SK-N-SH (cell line): ENCODE data around the gene C16orf87.

Experiments
- EP300 ChIP-seq, 2 experiments: IDR thresholded peaks; 2 replicates each; pipeline versions ENCODE4 v1.4.0 to v1.6.1; 2012; ENCODE audit warnings: borderline replicate concordance in 1 of 2, low read depth in 1 of 2, low read length in 1 of 2
- FOXM1 ChIP-seq: IDR thresholded peaks from 2 replicates; pipeline ENCODE4 v1.4.0; 2012; ENCODE audit warnings: low read depth, mild to moderate bottlenecking
- GABPA ChIP-seq: IDR thresholded peaks from 2 replicates; pipeline ENCODE4 v1.4.0; 2012; ENCODE audit warnings: low read depth, mild to moderate bottlenecking
- MAX ChIP-seq: IDR thresholded peaks from 2 replicates; pipeline ENCODE4 v1.4.0; 2012; ENCODE audit warnings: low read depth
- RAD21 ChIP-seq: IDR thresholded peaks from 2 replicates; pipeline ENCODE4 v1.6.1; 2012; ENCODE audit warnings: mild to moderate bottlenecking, low read length
- TF ChIP-seq, protein P1 (sequence below): fragments of 200-600 bp; sonication (generic); IDR thresholded peaks from 2 replicates; pipeline ENCODE4 v1.6.1; 2017; ENCODE audit warnings: antibody characterized with exemption, mild to moderate bottlenecking, moderate library complexity
- TF ChIP-seq, protein P2 (sequence below): IDR thresholded peaks from 2 replicates; pipeline ENCODE4 v1.4.0; 2012; ENCODE audit warnings: low read depth, borderline replicate concordance
- TF ChIP-seq, protein P3 (sequence below): IDR thresholded peaks from 2 replicates; pipeline ENCODE4 v1.6.1; 2012; ENCODE audit warnings: mild to moderate bottlenecking, low read depth, low read length, moderate library complexity

- TF ChIP-seq, protein P1, sequence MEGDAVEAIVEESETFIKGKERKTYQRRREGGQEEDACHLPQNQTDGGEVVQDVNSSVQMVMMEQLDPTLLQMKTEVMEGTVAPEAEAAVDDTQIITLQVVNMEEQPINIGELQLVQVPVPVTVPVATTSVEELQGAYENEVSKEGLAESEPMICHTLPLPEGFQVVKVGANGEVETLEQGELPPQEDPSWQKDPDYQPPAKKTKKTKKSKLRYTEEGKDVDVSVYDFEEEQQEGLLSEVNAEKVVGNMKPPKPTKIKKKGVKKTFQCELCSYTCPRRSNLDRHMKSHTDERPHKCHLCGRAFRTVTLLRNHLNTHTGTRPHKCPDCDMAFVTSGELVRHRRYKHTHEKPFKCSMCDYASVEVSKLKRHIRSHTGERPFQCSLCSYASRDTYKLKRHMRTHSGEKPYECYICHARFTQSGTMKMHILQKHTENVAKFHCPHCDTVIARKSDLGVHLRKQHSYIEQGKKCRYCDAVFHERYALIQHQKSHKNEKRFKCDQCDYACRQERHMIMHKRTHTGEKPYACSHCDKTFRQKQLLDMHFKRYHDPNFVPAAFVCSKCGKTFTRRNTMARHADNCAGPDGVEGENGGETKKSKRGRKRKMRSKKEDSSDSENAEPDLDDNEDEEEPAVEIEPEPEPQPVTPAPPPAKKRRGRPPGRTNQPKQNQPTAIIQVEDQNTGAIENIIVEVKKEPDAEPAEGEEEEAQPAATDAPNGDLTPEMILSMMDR = no peak
- TF ChIP-seq FOXM1 = no peak
- no peak for TF ChIP-seq EP300 (IDR thresholded peaks at IDR 0.05; ENCODE audit: borderline replicate concordance in 1 of 2, low read depth in 1 of 2, low read length in 1 of 2)
- TF ChIP-seq, protein P2, sequence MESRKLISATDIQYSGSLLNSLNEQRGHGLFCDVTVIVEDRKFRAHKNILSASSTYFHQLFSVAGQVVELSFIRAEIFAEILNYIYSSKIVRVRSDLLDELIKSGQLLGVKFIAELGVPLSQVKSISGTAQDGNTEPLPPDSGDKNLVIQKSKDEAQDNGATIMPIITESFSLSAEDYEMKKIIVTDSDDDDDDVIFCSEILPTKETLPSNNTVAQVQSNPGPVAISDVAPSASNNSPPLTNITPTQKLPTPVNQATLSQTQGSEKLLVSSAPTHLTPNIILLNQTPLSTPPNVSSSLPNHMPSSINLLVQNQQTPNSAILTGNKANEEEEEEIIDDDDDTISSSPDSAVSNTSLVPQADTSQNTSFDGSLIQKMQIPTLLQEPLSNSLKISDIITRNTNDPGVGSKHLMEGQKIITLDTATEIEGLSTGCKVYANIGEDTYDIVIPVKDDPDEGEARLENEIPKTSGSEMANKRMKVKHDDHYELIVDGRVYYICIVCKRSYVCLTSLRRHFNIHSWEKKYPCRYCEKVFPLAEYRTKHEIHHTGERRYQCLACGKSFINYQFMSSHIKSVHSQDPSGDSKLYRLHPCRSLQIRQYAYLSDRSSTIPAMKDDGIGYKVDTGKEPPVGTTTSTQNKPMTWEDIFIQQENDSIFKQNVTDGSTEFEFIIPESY = no peak
- no peak for TF ChIP-seq MAX
- TF ChIP-seq RAD21 = no peak
- TF ChIP-seq, protein P3, sequence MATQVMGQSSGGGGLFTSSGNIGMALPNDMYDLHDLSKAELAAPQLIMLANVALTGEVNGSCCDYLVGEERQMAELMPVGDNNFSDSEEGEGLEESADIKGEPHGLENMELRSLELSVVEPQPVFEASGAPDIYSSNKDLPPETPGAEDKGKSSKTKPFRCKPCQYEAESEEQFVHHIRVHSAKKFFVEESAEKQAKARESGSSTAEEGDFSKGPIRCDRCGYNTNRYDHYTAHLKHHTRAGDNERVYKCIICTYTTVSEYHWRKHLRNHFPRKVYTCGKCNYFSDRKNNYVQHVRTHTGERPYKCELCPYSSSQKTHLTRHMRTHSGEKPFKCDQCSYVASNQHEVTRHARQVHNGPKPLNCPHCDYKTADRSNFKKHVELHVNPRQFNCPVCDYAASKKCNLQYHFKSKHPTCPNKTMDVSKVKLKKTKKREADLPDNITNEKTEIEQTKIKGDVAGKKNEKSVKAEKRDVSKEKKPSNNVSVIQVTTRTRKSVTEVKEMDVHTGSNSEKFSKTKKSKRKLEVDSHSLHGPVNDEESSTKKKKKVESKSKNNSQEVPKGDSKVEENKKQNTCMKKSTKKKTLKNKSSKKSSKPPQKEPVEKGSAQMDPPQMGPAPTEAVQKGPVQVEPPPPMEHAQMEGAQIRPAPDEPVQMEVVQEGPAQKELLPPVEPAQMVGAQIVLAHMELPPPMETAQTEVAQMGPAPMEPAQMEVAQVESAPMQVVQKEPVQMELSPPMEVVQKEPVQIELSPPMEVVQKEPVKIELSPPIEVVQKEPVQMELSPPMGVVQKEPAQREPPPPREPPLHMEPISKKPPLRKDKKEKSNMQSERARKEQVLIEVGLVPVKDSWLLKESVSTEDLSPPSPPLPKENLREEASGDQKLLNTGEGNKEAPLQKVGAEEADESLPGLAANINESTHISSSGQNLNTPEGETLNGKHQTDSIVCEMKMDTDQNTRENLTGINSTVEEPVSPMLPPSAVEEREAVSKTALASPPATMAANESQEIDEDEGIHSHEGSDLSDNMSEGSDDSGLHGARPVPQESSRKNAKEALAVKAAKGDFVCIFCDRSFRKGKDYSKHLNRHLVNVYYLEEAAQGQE = no peak
- no peak for TF ChIP-seq GABPA
Observed at GRCh38 chr16:46783800-46784199, 47.2 kb downstream of the C16orf87 start.
